DMS53 treated with DMSO at 0.1 percent for 48 hours (cell line): ENCODE measurements around the gene MYB.
"Not testable (repeated sequence)": the region's sequence is repeated elsewhere in the genome, so short reads cannot be mapped to it uniquely, and the experiment has no call there.

ENCODE experiments used
- DNase-seq: peaks from one replicate; lab custom pipeline; 2025; ENCODE audit not compliant: unreplicated experiment; lab: John Stamatoyannopoulos, UW

The MYB gene

GRCh38 chr6:135246412-135247012 is 65.4 kb downstream of the MYB start:
- not testable (repeated sequence) for DNase-seq

- DNase-seq = no peak
Observed at GRCh38 chr6:135250234-135250633, 69.1 kb downstream of the MYB start.

- DNase-seq = peak; percentile 65
Observed at GRCh38 chr6:135250751-135251497, 69.8 kb downstream of the MYB start.

GRCh38 chr6:135251498-135252441 is 70.7 kb downstream of the MYB start:
- DNase-seq = peak; percentile 88

GRCh38 chr6:135254471-135254870 is 73.4 kb downstream of the MYB start:
- no peak for DNase-seq

- DNase-seq = no peak
Observed at GRCh38 chr6:135256866-135257265, 75.8 kb downstream of the MYB start.

GRCh38 chr6:135257631-135258405 is 76.7 kb downstream of the MYB start:
- no peak for DNase-seq

- DNase-seq = no peak
Observed at GRCh38 chr6:135258970-135259369, 77.9 kb downstream of the MYB start.

- DNase-seq = no peak
Observed at GRCh38 chr6:135260612-135261011, 79.5 kb downstream of the MYB start.

- no peak for DNase-seq
Observed at GRCh38 chr6:135261872-135262725, 81.0 kb downstream of the MYB start.

- no peak for DNase-seq
Observed at GRCh38 chr6:135265278-135265677, 84.2 kb downstream of the MYB start.

- peak; percentile 55 for DNase-seq
Observed at GRCh38 chr6:135266675-135267074, 85.6 kb downstream of the MYB start.

- peak; percentile 65 for DNase-seq
Observed at GRCh38 chr6:135267085-135267484, 86.0 kb downstream of the MYB start.

GRCh38 chr6:135268263-135268662 is 87.2 kb downstream of the MYB start:
- no peak for DNase-seq

- no peak for DNase-seq
Observed at GRCh38 chr6:135268740-135269139, 87.6 kb downstream of the MYB start.
